OCI-LY1 (cell line): ENCODE data around the gene PRR33.

Experiments
- CTCF ChIP-seq: fragments of 200-600 bp; sonication (generic), shearing (Covaris generic); IDR thresholded peaks from 2 replicates; pipeline ENCODE4 v1.5.1; 2017; ENCODE audit warnings: mild to moderate bottlenecking, antibody characterized with exemption, low read length, moderate library complexity, mixed read lengths
- EZH2 ChIP-seq: fragments of 200-600 bp; sonication (generic), shearing (Covaris generic); IDR thresholded peaks from 2 replicates; pipeline ENCODE4 v1.8.0; 2017; ENCODE audit warnings: borderline replicate concordance, mixed run types, mild to moderate bottlenecking, antibody characterized with exemption, low read length, moderate library complexity, mixed read lengths

- TF ChIP-seq CTCF (no peak), EZH2 (no peak)
Observed at GRCh38 chr11:1920128-1920908, 28.6 kb upstream of the PRR33 start.
